Keratinocyte (primary cell): Measurements from ENCODE around the gene LY6G6D. TPM values are rescaled to one million over a fixed set of nuclear protein-coding genes. Genes with fewer than 3 reads are reported as not detected.

Experiments
- DNase-seq: peaks from one replicate; pipeline ENCODE4 v3.0.0-alpha.2; 2011; ENCODE audit warnings: low read depth, missing footprints, low spot score
- FAIRE-seq: peaks from 2 replicates; lab custom pipeline; 2011; peaks lifted over from hg19 to GRCh38; lab: Jason Lieb, UNC
- H2AFZ ChIP-seq: 2 replicates; pipeline ENCODE4 v1.6.0; 2012; ENCODE audit warnings: low read length, control low read depth, inconsistent platforms; ENCODE audit not compliant: control insufficient read depth
- H3K27ac ChIP-seq: 2 replicates; pipeline ENCODE4 v1.5.1; 2011; ENCODE audit warnings: low read length; ENCODE audit not compliant: control insufficient read depth, insufficient read depth
- H3K27me3 ChIP-seq: 3 replicates; pipeline ENCODE4 v1.6.0; 2011; ENCODE audit warnings: low read length; ENCODE audit not compliant: control insufficient read depth, insufficient read depth; ENCODE audit errors: extremely low read depth
- H3K36me3 ChIP-seq, 2 experiments: 2 replicates in 1 of 2; 3 replicates in 1 of 2; pipeline ENCODE4 v1.5.1; 2011; ENCODE audit warnings: low read length in 2 of 2, mild to moderate bottlenecking in 1 of 2; ENCODE audit not compliant: control insufficient read depth in 2 of 2, insufficient read depth in 2 of 2; ENCODE audit errors: extremely low read depth in 1 of 2
- H3K4me1 ChIP-seq: 3 replicates; pipeline ENCODE4 v1.5.1; 2011; ENCODE audit warnings: low read length; ENCODE audit not compliant: control insufficient read depth, insufficient read depth; ENCODE audit errors: extremely low read depth
- H3K4me2 ChIP-seq: 3 replicates; pipeline ENCODE4 v1.6.0; 2011; ENCODE audit warnings: low read depth, low read length; ENCODE audit not compliant: control insufficient read depth, insufficient read depth; ENCODE audit errors: extremely low read depth
- H3K4me3 ChIP-seq, 3 experiments: fragments of 200-600 bp in 1 of 3; sonication (generic) in 1 of 3; 2 replicates in 2 of 3; 3 replicates in 1 of 3; pipeline ENCODE4 v1.5.1; 2011 to 2016; ENCODE audit warnings: low read length in 3 of 3, mild to moderate bottlenecking in 3 of 3, control low read depth in 2 of 3, inconsistent platforms in 1 of 3, low read depth in 1 of 3, mixed read lengths in 1 of 3, mixed run types in 1 of 3, moderate library complexity in 1 of 3; ENCODE audit not compliant: control insufficient read depth in 2 of 3, insufficient read depth in 2 of 3; ENCODE audit errors: extremely low read depth in 1 of 3
- H3K79me2 ChIP-seq: 2 replicates; pipeline ENCODE4 v1.6.0; 2012; ENCODE audit warnings: low read length; ENCODE audit not compliant: control insufficient read depth, insufficient read depth
- H3K9ac ChIP-seq: 3 replicates; pipeline ENCODE4 v1.6.0; 2011; ENCODE audit warnings: low read length; ENCODE audit not compliant: control insufficient read depth, insufficient read depth; ENCODE audit errors: extremely low read depth
- H3K9me1 ChIP-seq: 3 replicates; pipeline ENCODE4 v1.6.0; 2011; ENCODE audit warnings: low read length; ENCODE audit not compliant: control insufficient read depth, insufficient read depth; ENCODE audit errors: extremely low read depth
- H3K9me3 ChIP-seq: 2 replicates; pipeline ENCODE4 v1.5.1; 2012; ENCODE audit warnings: low read depth, low read length; ENCODE audit not compliant: control insufficient read depth
- H4K20me1 ChIP-seq: 3 replicates; pipeline ENCODE4 v1.6.0; 2011; ENCODE audit warnings: low read length; ENCODE audit not compliant: control insufficient read depth, insufficient read depth; ENCODE audit errors: extremely low read depth
- CTCF ChIP-seq, 3 experiments: IDR thresholded peaks in 1 of 3; conservative IDR thresholded peaks in 1 of 3; optimal IDR thresholded peaks in 1 of 3; 2 replicates in 2 of 3; 3 replicates in 1 of 3; pipeline versions ENCODE3 to v1.5.1; 2011; ENCODE audit warnings: low read length in 3 of 3, mild to moderate bottlenecking in 3 of 3, moderate library complexity in 2 of 3, control low read depth in 1 of 3, inconsistent platforms in 1 of 3; ENCODE audit not compliant: insufficient read depth in 2 of 3; ENCODE audit errors: extremely low read depth in 1 of 3
- EZH2 ChIP-seq: IDR thresholded peaks from one replicate; pipeline ENCODE4 v1.6.1; 2012; ENCODE audit warnings: inconsistent platforms, mild to moderate bottlenecking, low read length, moderate library complexity
- dilution Hi-C: fragments of 300-500 bp; cut with MboI; formaldehyde crosslinking; loops from one replicate; pipeline ENCODE4 v1.7.0; 2020; ENCODE audit warnings: low sequenced_read_pairs; ENCODE audit not compliant: extremely low pct_ligation_motif_present
- polyA minus RNA-seq, 3 experiments: library from RNA; depleted of rRNA, polyadenylated mRNA; stranded (reverse); fragments of >200 nt; gene quantifications; 1 replicate in 1 of 3; 2 replicates in 1 of 3; 3 replicates in 1 of 3; pipeline ENCODE4 v1.2.3, GENCODE V29; 2011
- polyA plus RNA-seq, 5 experiments: library from polyadenylated mRNA; depleted of rRNA in 3 of 5; stranded (reverse) in 3 of 5; stranded (forward) in 1 of 5; unstranded in 1 of 5; fragments of >200 nt; gene quantifications; 1 replicate in 1 of 5; 2 replicates in 3 of 5; 3 replicates in 1 of 5; pipeline versions ENCODE4 v1.2.1 to v1.2.3, GENCODE V29; 2011 to 2012; ENCODE audit warnings: missing spikeins in 2 of 5, low read depth in 1 of 5, low replicate concordance in 1 of 5

LY6G6D gene
- 0.22 to 0.33 TPM in 2 of 3 replicates, not detected in the other for polyA plus RNA-seq
- polyA plus RNA-seq (2011; ENCODE audit: low read depth) = not detected
- polyA plus RNA-seq (2011; cell fraction: cytosol; rRNA removed) = not detected in 2 replicates
- polyA plus RNA-seq (2011; cell fraction: nucleus; rRNA removed) = not detected in 2 replicates
- not detected in 2 replicates for polyA plus RNA-seq (2012; ENCODE audit: low replicate concordance)
- polyA minus RNA-seq = not detected in 3 replicates
- polyA minus RNA-seq (2011; cell fraction: cytosol; rRNA and poly(A)+ RNA removed) = not detected
- polyA minus RNA-seq (2011; cell fraction: nucleus; rRNA and poly(A)+ RNA removed) = not detected in 2 replicates

GRCh38 chr6:31715022-31715958 lies at the start of gene LY6G6D:
LY6G6D (plus strand) TSS chr6:31715348; CDS start chr6:31715356, 8 bp downstream.
- Histone ChIP-seq H2AFZ (no peak within 1 kb of the TSS), H4K20me1 (no peaks in the 10 kb centered on the region), H3K4me1 (peaks cover 48% of the 10 kb centered on the region), H3K9me1 (peaks cover 5% of the 10 kb centered on the region), H3K27ac (no peak within 1 kb of the TSS), H3K27me3 (no peaks in the 10 kb centered on the region), H3K4me3 (no peak within 1 kb of the TSS), H3K36me3 (peaks cover 0 to 4% of the 10 kb centered on the region in 2 experiments), H3K4me2 (no peak within 1 kb of the TSS), H3K9ac (no peak within 1 kb of the TSS), H3K9me3 (no peaks in the 10 kb centered on the region), H3K79me2 (no peaks in the 10 kb centered on the region)
- dilution Hi-C loops = no loop called here
- DNase-seq (no peak), FAIRE-seq (no peak)
- TF ChIP-seq CTCF (optimal IDR thresholded peaks at IDR 0.05 in 1 of 3, IDR thresholded peaks at IDR 0.05 in 1 of 3, conservative IDR thresholded peaks at IDR 0.05 in 1 of 3; ENCODE audit: extremely low read depth in 1 of 3, insufficient read depth in 2 of 3, low read length in 3 of 3) (no peak), EZH2 (no peak)

GRCh38 chr6:31665501-31666336 lies 49.4 kb upstream of the LY6G6D start, which contains the start of gene CSNK2B:
CSNK2B (plus strand) TSS chr6:31666080; CDS start chr6:31666832, 752 bp downstream.
- TF ChIP-seq CTCF (optimal IDR thresholded peaks at IDR 0.05 in 1 of 3, IDR thresholded peaks at IDR 0.05 in 1 of 3, conservative IDR thresholded peaks at IDR 0.05 in 1 of 3; ENCODE audit: extremely low read depth in 1 of 3, insufficient read depth in 2 of 3, low read length in 3 of 3) (peak in 1 of 3 experiments; percentile 19), EZH2 (no peak)
- DNase-seq (peak; percentile 87), FAIRE-seq (no peak)
- dilution Hi-C loops = no loop called here
- Histone ChIP-seq H3K9me1 (no peaks in the 10 kb centered on the region), H3K4me2 (peak within 1 kb of the TSS; percentile 91), H3K36me3 (peaks cover 28 to 38% of the 10 kb centered on the region in 2 experiments), H3K9me3 (no peaks in the 10 kb centered on the region), H3K79me2 (peaks cover 40% of the 10 kb centered on the region), H3K4me1 (peaks cover 27% of the 10 kb centered on the region), H2AFZ (peak within 1 kb of the TSS; percentile 86), H3K4me3 (peak within 1 kb of the TSS; percentile 93 to 95 (median 94)), H4K20me1 (no peaks in the 10 kb centered on the region), H3K9ac (peak within 1 kb of the TSS; percentile 94), H3K27ac (peak within 1 kb of the TSS; percentile 96), H3K27me3 (no peaks in the 10 kb centered on the region)
